B cell (primary cell): ENCODE measurements around the gene ZNF524.

ENCODE experiments used
- EZH2 ChIP-seq: IDR thresholded peaks from 2 replicates; pipeline ENCODE4 v1.6.1; 2012; ENCODE audit warnings: borderline replicate concordance, low read depth, mild to moderate bottlenecking, moderate library complexity, low read length; ENCODE audit not compliant: insufficient read depth, poor library complexity, severe bottlenecking
- TF ChIP-seq, protein P1 (sequence below): fragments of 200-600 bp; IDR thresholded peaks from one replicate; pipeline ENCODE4 v1.8.0; 2022; ENCODE audit warnings: antibody characterized with exemption, mild to moderate bottlenecking

DNA sequence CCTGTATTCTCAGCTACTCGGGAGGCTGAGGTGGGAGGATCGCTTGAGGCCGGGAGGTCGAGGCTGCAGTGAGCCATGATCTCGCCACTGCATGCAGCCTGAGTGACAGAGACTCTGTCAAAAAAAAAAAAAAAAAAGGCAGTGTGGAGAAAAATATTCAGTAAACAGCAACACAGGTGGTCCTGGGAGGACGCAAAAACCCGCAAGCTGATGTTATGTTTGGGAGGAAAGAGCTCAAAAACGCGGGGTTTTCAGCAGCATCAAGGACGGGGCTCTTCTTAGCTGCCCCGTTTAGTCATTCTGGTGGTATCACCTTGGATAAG lies 24.9 kb downstream of the ZNF524 start:
- TF ChIP-seq, protein P1, sequence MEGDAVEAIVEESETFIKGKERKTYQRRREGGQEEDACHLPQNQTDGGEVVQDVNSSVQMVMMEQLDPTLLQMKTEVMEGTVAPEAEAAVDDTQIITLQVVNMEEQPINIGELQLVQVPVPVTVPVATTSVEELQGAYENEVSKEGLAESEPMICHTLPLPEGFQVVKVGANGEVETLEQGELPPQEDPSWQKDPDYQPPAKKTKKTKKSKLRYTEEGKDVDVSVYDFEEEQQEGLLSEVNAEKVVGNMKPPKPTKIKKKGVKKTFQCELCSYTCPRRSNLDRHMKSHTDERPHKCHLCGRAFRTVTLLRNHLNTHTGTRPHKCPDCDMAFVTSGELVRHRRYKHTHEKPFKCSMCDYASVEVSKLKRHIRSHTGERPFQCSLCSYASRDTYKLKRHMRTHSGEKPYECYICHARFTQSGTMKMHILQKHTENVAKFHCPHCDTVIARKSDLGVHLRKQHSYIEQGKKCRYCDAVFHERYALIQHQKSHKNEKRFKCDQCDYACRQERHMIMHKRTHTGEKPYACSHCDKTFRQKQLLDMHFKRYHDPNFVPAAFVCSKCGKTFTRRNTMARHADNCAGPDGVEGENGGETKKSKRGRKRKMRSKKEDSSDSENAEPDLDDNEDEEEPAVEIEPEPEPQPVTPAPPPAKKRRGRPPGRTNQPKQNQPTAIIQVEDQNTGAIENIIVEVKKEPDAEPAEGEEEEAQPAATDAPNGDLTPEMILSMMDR, result no peak
- no peak for TF ChIP-seq EZH2
